Gastrocnemius medialis (tissue), 4 donors: ENCODE data around the gene COL20A1.

Experiments used
- CTCF ChIP-seq, 5 experiments: fragments of 450-650 bp in 3 of 5; fragments of 200-600 bp in 2 of 5; sonication (generic) in 2 of 5; IDR thresholded peaks in 4 of 5; conservative IDR thresholded peaks in 1 of 5; 1 replicate in 4 of 5; 2 replicates in 1 of 5; pipeline ENCODE4 v1.5.1; 2016 to 2019; ENCODE audit warnings: antibody characterized with exemption in 5 of 5, mild to moderate bottlenecking in 3 of 5, moderate library complexity in 3 of 5
- POLR2A ChIP-seq, 2 donors: fragments of 450-650 bp; IDR thresholded peaks; one replicate each; pipeline ENCODE4 v1.6.1; 2017; ENCODE audit warnings: antibody characterized with exemption in 2 of 2, mild to moderate bottlenecking in 2 of 2, moderate library complexity in 2 of 2

GRCh38 chr20:63350196-63350595 lies 57.2 kb downstream of the COL20A1 start:
- no peak for TF ChIP-seq CTCF (IDR thresholded peaks at IDR 0.05 in 4 of 5, conservative IDR thresholded peaks at IDR 0.05 in 1 of 5)
- no peak for TF ChIP-seq POLR2A (IDR thresholded peaks at IDR 0.05)
